ENCODE measurements around the gene PAX5.

- TF ChIP-seq, protein P1, sequence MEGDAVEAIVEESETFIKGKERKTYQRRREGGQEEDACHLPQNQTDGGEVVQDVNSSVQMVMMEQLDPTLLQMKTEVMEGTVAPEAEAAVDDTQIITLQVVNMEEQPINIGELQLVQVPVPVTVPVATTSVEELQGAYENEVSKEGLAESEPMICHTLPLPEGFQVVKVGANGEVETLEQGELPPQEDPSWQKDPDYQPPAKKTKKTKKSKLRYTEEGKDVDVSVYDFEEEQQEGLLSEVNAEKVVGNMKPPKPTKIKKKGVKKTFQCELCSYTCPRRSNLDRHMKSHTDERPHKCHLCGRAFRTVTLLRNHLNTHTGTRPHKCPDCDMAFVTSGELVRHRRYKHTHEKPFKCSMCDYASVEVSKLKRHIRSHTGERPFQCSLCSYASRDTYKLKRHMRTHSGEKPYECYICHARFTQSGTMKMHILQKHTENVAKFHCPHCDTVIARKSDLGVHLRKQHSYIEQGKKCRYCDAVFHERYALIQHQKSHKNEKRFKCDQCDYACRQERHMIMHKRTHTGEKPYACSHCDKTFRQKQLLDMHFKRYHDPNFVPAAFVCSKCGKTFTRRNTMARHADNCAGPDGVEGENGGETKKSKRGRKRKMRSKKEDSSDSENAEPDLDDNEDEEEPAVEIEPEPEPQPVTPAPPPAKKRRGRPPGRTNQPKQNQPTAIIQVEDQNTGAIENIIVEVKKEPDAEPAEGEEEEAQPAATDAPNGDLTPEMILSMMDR (CRISPR knock-in tag; IDR thresholded peaks at IDR 0.05) = peak; percentile 45
- no peak for TF ChIP-seq SETDB1 (CRISPR knock-in tag; IDR thresholded peaks at IDR 0.05; ENCODE audit: borderline replicate concordance)
- TF ChIP-seq TBP (CRISPR knock-in tag; IDR thresholded peaks at IDR 0.05) = no peak
- TF ChIP-seq IKZF1 (IDR thresholded peaks at IDR 0.05) = no peak
- TF ChIP-seq ZNF205 (CRISPR knock-in tag; IDR thresholded peaks at IDR 0.05) = no peak
- TF ChIP-seq CBFB (CRISPR knock-in tag; IDR thresholded peaks at IDR 0.05) = no peak
- TF ChIP-seq STAT6 (CRISPR knock-in tag; IDR thresholded peaks at IDR 0.05; ENCODE audit: borderline replicate concordance) = no peak
- TF ChIP-seq ZNF121 (CRISPR knock-in tag; IDR thresholded peaks at IDR 0.05) = no peak
- TF ChIP-seq ARID2 (CRISPR knock-in tag; IDR thresholded peaks at IDR 0.05; ENCODE audit: borderline replicate concordance) = no peak
Measured at GRCh38 chr9:36980148-36980974, 53.7 kb downstream of the PAX5 start.

Data from HepG2 (cell line).